BE2C (cell line): ENCODE results near the gene KBTBD7. TPM values are rescaled to one million over a fixed set of nuclear protein-coding genes. Genes with fewer than 3 reads are reported as not detected.
A peak's percentile ranks its signal among the peaks of the same experiment; 100 is the strongest.

Experiments
- DNase-seq: peaks from one replicate; pipeline ENCODE4 v3.0.0-alpha.2; 2020
- H3K27me3 ChIP-seq: fragments of 250-450 bp; sonication (Bioruptor Pico); 2 replicates; pipeline ENCODE4 v1.5.1; 2020; ENCODE audit warnings: mild to moderate bottlenecking
- H3K36me3 ChIP-seq: fragments of 250-450 bp; sonication (Bioruptor Pico); 2 replicates; pipeline ENCODE4 v1.5.1; 2020; ENCODE audit warnings: mild to moderate bottlenecking
- H3K4me1 ChIP-seq: fragments of 250-450 bp; sonication (Bioruptor Pico); 2 replicates; pipeline ENCODE4 v1.5.1; 2020
- H3K4me3 ChIP-seq: 2 replicates; pipeline ENCODE4 v1.5.1; 2011; ENCODE audit warnings: low read depth, low read length
- H3K9me3 ChIP-seq: fragments of 250-450 bp; sonication (Bioruptor Pico); 2 replicates; pipeline ENCODE4 v1.5.1; 2020
- polyA plus RNA-seq: library from polyadenylated mRNA; unstranded; fragments of >200 nt; gene quantifications from one replicate; pipeline ENCODE4 v1.2.1, GENCODE V29; 2012; ENCODE audit warnings: low read depth, missing spikeins; ENCODE audit not compliant: insufficient read length, insufficient read depth
- TF ChIP-seq, protein P1 (sequence below): IDR thresholded peaks from 2 replicates; pipeline ENCODE4 v1.5.1; 2012; ENCODE audit warnings: mild to moderate bottlenecking, low read depth, low read length

Gene KBTBD7
- polyA plus RNA-seq: 11.4 TPM

DNA sequence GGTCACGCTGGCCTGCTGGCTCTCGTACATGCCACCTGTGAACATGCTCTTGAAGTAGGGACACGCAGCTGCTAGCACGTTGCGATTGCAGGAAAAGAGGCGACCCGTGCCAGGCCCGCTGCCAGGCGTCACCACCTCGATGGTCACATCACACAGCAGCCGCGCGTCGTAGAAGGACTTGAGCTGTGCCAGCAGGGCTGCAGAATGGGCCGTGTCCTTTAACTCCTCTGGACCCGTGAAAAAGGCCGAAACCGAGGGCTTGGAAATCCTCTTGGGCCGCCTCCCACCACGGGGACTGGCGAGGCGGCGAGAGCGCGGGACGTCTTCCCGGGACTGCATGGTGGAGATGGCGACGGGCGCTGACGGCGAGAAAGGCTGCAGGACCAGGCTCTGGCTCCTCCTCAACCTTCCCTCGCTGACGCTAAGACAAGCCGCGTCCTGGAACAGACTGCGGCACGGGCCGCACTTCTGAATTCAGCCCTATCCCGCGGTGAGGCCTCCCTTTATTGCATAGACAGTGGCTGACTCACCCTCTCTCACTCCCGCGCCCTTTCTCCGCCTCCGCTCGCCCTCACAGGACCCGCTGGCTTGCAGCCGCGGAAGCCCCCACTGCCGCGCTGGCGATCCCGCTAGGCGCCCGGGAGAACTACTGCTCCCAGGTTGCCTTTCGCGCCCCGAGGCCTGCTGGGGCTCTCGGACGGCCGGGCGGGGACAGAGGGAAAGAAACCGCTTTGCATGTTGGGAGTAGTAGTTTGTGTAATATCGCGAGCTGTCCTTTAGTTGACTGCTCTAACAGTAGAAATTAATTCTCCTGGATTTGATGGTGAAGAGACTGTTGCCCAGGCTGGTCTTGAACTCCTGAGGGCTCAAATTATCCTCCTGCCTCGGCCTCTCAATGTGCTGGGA is at the start of gene KBTBD7:
KBTBD7 (minus strand) TSS at position 651 of the 906 bp plus-strand sequence; CDS start at position 339, 312 bp downstream.
- TF ChIP-seq, protein P1, sequence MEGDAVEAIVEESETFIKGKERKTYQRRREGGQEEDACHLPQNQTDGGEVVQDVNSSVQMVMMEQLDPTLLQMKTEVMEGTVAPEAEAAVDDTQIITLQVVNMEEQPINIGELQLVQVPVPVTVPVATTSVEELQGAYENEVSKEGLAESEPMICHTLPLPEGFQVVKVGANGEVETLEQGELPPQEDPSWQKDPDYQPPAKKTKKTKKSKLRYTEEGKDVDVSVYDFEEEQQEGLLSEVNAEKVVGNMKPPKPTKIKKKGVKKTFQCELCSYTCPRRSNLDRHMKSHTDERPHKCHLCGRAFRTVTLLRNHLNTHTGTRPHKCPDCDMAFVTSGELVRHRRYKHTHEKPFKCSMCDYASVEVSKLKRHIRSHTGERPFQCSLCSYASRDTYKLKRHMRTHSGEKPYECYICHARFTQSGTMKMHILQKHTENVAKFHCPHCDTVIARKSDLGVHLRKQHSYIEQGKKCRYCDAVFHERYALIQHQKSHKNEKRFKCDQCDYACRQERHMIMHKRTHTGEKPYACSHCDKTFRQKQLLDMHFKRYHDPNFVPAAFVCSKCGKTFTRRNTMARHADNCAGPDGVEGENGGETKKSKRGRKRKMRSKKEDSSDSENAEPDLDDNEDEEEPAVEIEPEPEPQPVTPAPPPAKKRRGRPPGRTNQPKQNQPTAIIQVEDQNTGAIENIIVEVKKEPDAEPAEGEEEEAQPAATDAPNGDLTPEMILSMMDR: no peak
- Histone ChIP-seq H3K27me3 (no peaks in the 10 kb centered on the region), H3K4me1 (no peaks in the 10 kb centered on the region), H3K9me3 (no peaks in the 10 kb centered on the region), H3K36me3 (peaks cover 9% of the 10 kb centered on the region), H3K4me3 (peak within 1 kb of the TSS; percentile 65)
- DNase-seq: peak; percentile 96

GRCh38 chr13:41241626-41242025 is 47.3 kb upstream of the KBTBD7 start:
- no peaks in the 10 kb centered on the region for H3K27me3 ChIP-seq
- H3K4me1 ChIP-seq: no peaks in the 10 kb centered on the region
- TF ChIP-seq, protein P1: no peak
- H3K4me3 ChIP-seq: no peak overlapping the region
- H3K9me3 ChIP-seq: no peaks in the 10 kb centered on the region
- no peaks in the 10 kb centered on the region; the same call in 1 of the 2 replicates for H3K36me3 ChIP-seq
- DNase-seq: peak; percentile 52

DNA sequence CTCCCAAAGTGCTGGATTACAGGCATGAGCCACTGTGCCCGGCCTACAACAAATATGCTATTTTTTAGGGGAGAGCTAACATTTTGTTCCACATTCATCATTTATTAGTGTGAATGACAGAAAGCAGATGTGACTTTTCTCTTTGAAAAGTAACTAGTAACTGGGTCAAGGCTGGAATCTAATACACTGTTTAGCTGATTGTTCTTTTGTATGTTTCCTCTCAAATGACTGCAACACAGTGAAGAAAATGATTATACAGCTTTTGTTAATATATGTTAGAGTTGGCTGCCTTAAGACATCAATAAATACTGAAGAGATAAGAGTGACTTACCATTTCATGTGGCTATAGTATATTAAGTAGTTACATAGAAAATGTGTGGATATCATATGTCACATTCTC is 42.0 kb upstream of the KBTBD7 start:
- no peaks in the 10 kb centered on the region; the same call in 1 of the 2 replicates for H3K36me3 ChIP-seq
- TF ChIP-seq, protein P1: no peak
- no peaks in the 10 kb centered on the region for H3K9me3 ChIP-seq
- no peak for DNase-seq
- H3K4me1 ChIP-seq: no peaks in the 10 kb centered on the region
- H3K4me3 ChIP-seq: no peak overlapping the region
- no peaks in the 10 kb centered on the region for H3K27me3 ChIP-seq

DNA sequence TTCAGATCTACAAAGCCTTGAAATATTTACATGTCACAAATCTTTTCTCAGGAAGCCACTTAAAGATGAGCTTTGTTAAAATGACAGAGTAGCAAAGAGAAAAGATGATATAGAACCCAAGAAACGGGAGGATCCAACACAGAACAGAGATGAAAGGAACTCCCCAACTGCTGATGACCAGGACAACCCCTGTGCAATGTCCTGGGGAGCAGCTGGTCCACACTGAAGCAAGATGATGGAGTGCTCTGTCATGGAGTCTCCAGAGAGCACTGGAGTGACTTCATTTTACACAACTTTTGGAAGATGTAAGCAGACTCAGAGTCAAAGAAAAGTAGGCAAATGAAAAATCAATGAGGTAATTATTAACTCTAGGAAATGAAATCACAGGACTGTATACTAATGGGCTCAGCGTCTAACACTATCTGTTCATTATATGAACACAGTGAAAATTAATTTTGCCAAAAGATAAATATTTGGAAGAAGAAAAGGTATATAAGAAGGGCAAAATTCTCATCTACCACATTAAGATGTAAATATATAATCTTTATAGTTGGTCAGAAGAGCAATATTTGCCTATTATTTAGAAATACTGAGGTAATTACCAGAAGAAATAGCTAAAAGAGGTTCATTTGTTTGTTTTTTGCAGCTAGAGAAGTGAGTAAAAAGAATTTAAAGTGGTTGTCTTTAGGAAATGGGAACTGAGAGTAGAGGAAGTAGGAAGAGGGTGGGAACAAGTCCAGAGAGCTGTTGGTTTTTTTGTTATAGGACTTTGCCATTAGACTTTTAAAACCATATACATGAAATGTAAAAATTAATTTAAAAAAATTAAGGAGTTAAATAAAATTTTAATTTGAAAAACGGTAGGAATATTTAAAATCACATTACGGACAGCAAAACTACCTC is 38.5 kb upstream of the KBTBD7 start:
- TF ChIP-seq, protein P1: no peak
- no peaks in the 10 kb centered on the region for H3K4me1 ChIP-seq
- DNase-seq: no peak
- no peaks in the 10 kb centered on the region for H3K27me3 ChIP-seq
- no peaks in the 10 kb centered on the region for H3K36me3 ChIP-seq
- H3K4me3 ChIP-seq: no peak overlapping the region
- no peaks in the 10 kb centered on the region for H3K9me3 ChIP-seq

DNA sequence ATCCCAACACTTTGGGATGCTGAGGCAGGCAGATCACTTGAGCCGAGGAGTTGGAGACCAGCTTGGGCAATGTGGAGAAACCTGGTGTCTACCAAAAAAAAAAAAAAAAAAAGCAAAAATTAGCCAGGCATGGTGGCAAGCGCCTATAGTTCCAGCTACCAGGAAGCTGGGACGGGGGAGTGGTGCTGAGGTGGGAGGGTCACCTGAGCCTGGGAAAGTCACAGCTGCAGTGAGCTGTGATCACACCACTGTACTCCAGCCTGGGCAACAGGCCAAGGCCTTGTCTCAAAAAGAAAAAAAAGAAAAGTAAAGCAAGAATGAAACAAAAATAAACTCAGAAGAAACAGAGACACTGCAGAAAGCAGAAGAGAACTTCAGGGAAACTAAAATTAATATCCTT is 37.4 kb upstream of the KBTBD7 start:
- H3K4me3 ChIP-seq: no peak overlapping the region
- no peaks in the 10 kb centered on the region for H3K9me3 ChIP-seq
- no peaks in the 10 kb centered on the region for H3K27me3 ChIP-seq
- H3K4me1 ChIP-seq: no peaks in the 10 kb centered on the region
- DNase-seq: peak; percentile 10
- TF ChIP-seq, protein P1: no peak
- no peaks in the 10 kb centered on the region for H3K36me3 ChIP-seq
